Measurements from ENCODE around the gene RND2. TPM values are rescaled to one million over a fixed set of nuclear protein-coding genes. Genes with fewer than 3 reads are reported as not detected.

The RND2 gene
- polyA plus RNA-seq, 3 donors = not detected

GRCh38 chr17:42980766-42981397, 44.1 kb upstream of the RND2 start:
- 0% methylated on average over 60 of the region's 67 CpGs for whole genome bisulfite sequencing (ENCODE audit: insufficient coverage)
- H2AFZ ChIP-seq (ENCODE audit: insufficient read depth, low read depth, low read length, poor library complexity, severe bottlenecking) = peak overlapping the region; percentile 85
- peaks cover 41 to 57% of the 10 kb centered on the region in 2 donors for H3K4me1 ChIP-seq (ENCODE audit: control insufficient read depth in 1 of 2, insufficient read depth in 2 of 2, low read length in 2 of 2)

GRCh38 chr17:42982266-42982665, 42.8 kb upstream of the RND2 start:
- Mint-ChIP-seq H3K27me3 (ENCODE audit: low read depth in 3 of 3) (peaks cover 0 to 4% (median 2%) of the 10 kb centered on the region in 3 donors), H3K9me3 (no peaks in the 10 kb centered on the region), H3K4me1 (peaks cover 54% of the 10 kb centered on the region), H3K36me3 (peaks cover 11 to 28% of the 10 kb centered on the region in 2 donors), H3K4me3 (no peak overlapping the region), H3K27ac (peak overlapping the region in 2 of 7 donors; percentile 30 to 35)
- H3K79me2 ChIP-seq (ENCODE audit: insufficient read depth, low read length) = peaks cover 63% of the 10 kb centered on the region
- peaks cover 6 to 12% of the 10 kb centered on the region in 2 donors for H3K36me3 ChIP-seq (replicated peaks in 1 of 2; ENCODE audit: control insufficient read depth in 1 of 2, insufficient read depth in 2 of 2, low read length in 2 of 2)
- intact Hi-C loops (cut with micrococcal nuclease) = no loop called here
- no peak overlapping the region for H3K9ac ChIP-seq (ENCODE audit: insufficient read depth, low read length, poor library complexity, severe bottlenecking)
- H3K4me3 ChIP-seq (replicated peaks in 1 of 3; ENCODE audit: low read depth in 2 of 3, low read length in 3 of 3) = peak overlapping the region in 1 of 3 experiments; percentile 97
- no peaks in the 10 kb centered on the region for H3K9me3 ChIP-seq (replicated peaks in 1 of 2; ENCODE audit: control insufficient read depth in 1 of 2, insufficient read depth in 1 of 2, low read length in 2 of 2)
- DNase-seq = no peak
- TF ChIP-seq CTCF (IDR thresholded peaks at IDR 0.05) = no peak
- H3K4me1 ChIP-seq (ENCODE audit: control insufficient read depth in 1 of 2, insufficient read depth in 2 of 2, low read length in 2 of 2) = peaks cover 47 to 68% of the 10 kb centered on the region in 2 donors
- peak overlapping the region; percentile 100 for H3K4me2 ChIP-seq (replicated peaks; ENCODE audit: extremely low read depth, low read length, poor library complexity, severe bottlenecking)
- H2AFZ ChIP-seq (ENCODE audit: insufficient read depth, low read depth, low read length, poor library complexity, severe bottlenecking) = no peak overlapping the region
- H3K27ac ChIP-seq (ENCODE audit: low read depth in 1 of 2, low read length in 2 of 2) = no peak overlapping the region
- H3K27me3 ChIP-seq (ENCODE audit: control insufficient read depth in 2 of 2, insufficient read depth in 2 of 2, low read length in 2 of 2) = no peaks in the 10 kb centered on the region
- peaks cover 12% of the 10 kb centered on the region for H4K20me1 ChIP-seq (ENCODE audit: insufficient read depth, low read length)

More at GRCh38 chr17:42980766-42981397, 44.1 kb upstream of the RND2 start:
- DNase-seq = peak in 2 of 3 donors; percentile 20 to 31
- Histone ChIP-seq H3K9ac (ENCODE audit: insufficient read depth, low read length, poor library complexity, severe bottlenecking) (peak overlapping the region; percentile 84), H3K4me3 (replicated peaks in 1 of 3; ENCODE audit: low read depth in 2 of 3, low read length in 3 of 3) (peak overlapping the region; percentile 80 to 97 (median 87)), H3K27me3 (ENCODE audit: control insufficient read depth in 2 of 2, insufficient read depth in 2 of 2, low read length in 2 of 2) (no peaks in the 10 kb centered on the region), H4K20me1 (ENCODE audit: insufficient read depth, low read length) (peaks cover 12% of the 10 kb centered on the region), H3K27ac (ENCODE audit: low read depth in 1 of 2, low read length in 2 of 2) (peak overlapping the region in 1 of 2 donors; percentile 76), H3K9me3 (replicated peaks in 1 of 2; ENCODE audit: control insufficient read depth in 1 of 2, insufficient read depth in 1 of 2, low read length in 2 of 2) (no peaks in the 10 kb centered on the region), H3K4me2 (replicated peaks; ENCODE audit: extremely low read depth, low read length, poor library complexity, severe bottlenecking) (peak overlapping the region; percentile 100), H3K79me2 (ENCODE audit: insufficient read depth, low read length) (peaks cover 49% of the 10 kb centered on the region), H3K36me3 (replicated peaks in 1 of 2; ENCODE audit: control insufficient read depth in 1 of 2, insufficient read depth in 2 of 2, low read length in 2 of 2) (peaks cover 0 to 4% of the 10 kb centered on the region in 2 donors)
- peak overlapping the region; percentile 42 to 92 (median 85) for H3K27ac Mint-ChIP-seq
- peaks cover 6 to 20% of the 10 kb centered on the region in 2 donors for H3K36me3 Mint-ChIP-seq
- intact Hi-C loops (cut with micrococcal nuclease) = no loop called here
- peaks cover 2 to 4% (median 3%) of the 10 kb centered on the region in 3 donors for H3K27me3 Mint-ChIP-seq (ENCODE audit: low read depth in 3 of 3)
- peak overlapping the region; percentile 99 to 100 for H3K4me3 Mint-ChIP-seq
- no peaks in the 10 kb centered on the region for H3K9me3 Mint-ChIP-seq
- peaks cover 50% of the 10 kb centered on the region for H3K4me1 Mint-ChIP-seq
- no peak for TF ChIP-seq CTCF (IDR thresholded peaks at IDR 0.05)

Measured in CD14-positive monocyte (primary cell).